Naive thymus-derived CD4-positive, alpha-beta T cell (primary cell): ENCODE data around the gene TAX1BP1. TPM values are rescaled to one million over a fixed set of nuclear protein-coding genes. Genes with fewer than 3 reads are reported as not detected.

Experiments
- ATAC-seq: fragments of 150-1000 bp; cut with Tn5 transposase; 2 replicates; pipeline ENCODE4 v1.10.0; 2021; ENCODE audit warnings: mild to moderate bottlenecking, moderate library complexity
- CTCF ChIA-PET: fragments of 350-600 bp; sonication (Branson Sonifier 250); formaldehyde crosslinking; loops from one replicate; lab custom pipeline; 2021; ENCODE audit warnings: antibody characterized with exemption; lab: Charles Lee
- POLR2A ChIA-PET: fragments of 350-600 bp; sonication (Branson Sonifier 250); formaldehyde crosslinking; loops from one replicate; lab custom pipeline; 2021; ENCODE audit warnings: antibody characterized with exemption, inconsistent platforms; lab: Charles Lee
- DNase-seq, 9 donors: peaks; one replicate each; pipeline versions ENCODE4 v3.0.0 to v3.0.0-alpha.2; 2020 to 2022; ENCODE audit warnings: mixed read lengths in 1 of 9
- H3K27ac ChIP-seq: one replicate; pipeline ENCODE4 v1.7.0; 2013; ENCODE audit warnings: mild to moderate bottlenecking, low read depth, low read length, moderate library complexity
- H3K27me3 ChIP-seq, 2 donors: one replicate each; pipeline ENCODE4 v1.7.0; 2013; ENCODE audit warnings: low read length in 2 of 2, mild to moderate bottlenecking in 2 of 2, moderate library complexity in 2 of 2; ENCODE audit not compliant: control insufficient read depth in 2 of 2, insufficient read depth in 2 of 2
- H3K36me3 ChIP-seq, 3 experiments: 1 replicate in 2 of 3; 2 replicates in 1 of 3; pipeline ENCODE4 v1.7.0; 2013; ENCODE audit warnings: low read length in 3 of 3, mild to moderate bottlenecking in 3 of 3, moderate library complexity in 1 of 3; ENCODE audit not compliant: insufficient read depth in 3 of 3, control insufficient read depth in 2 of 3
- H3K4me1 ChIP-seq, 2 donors: one replicate each; pipeline ENCODE4 v1.7.0; 2013; ENCODE audit warnings: low read length in 2 of 2, mild to moderate bottlenecking in 2 of 2, moderate library complexity in 1 of 2; ENCODE audit not compliant: control insufficient read depth in 2 of 2, insufficient read depth in 2 of 2
- H3K4me3 ChIP-seq: 2 replicates; pipeline ENCODE4 v1.7.0; 2013; ENCODE audit warnings: mild to moderate bottlenecking, low read length
- H3K9me3 ChIP-seq, 3 experiments: 1 replicate in 2 of 3; 2 replicates in 1 of 3; pipeline ENCODE4 v1.7.0; 2013; ENCODE audit warnings: low read length in 3 of 3; ENCODE audit not compliant: control insufficient read depth in 2 of 3
- H3K27ac Mint-ChIP-seq, 9 donors: one replicate each; pipeline ENCODE4 v1.8.0; 2020 to 2022; ENCODE audit warnings: mixed read lengths in 9 of 9, mild to moderate bottlenecking in 8 of 9, moderate library complexity in 5 of 9, inconsistent platforms in 2 of 9
- H3K27me3 Mint-ChIP-seq, 5 donors: one replicate each; pipeline ENCODE4 v1.8.0; 2021 to 2022; ENCODE audit warnings: mixed read lengths in 5 of 5, mild to moderate bottlenecking in 1 of 5
- H3K36me3 Mint-ChIP-seq, 5 donors: one replicate each; pipeline ENCODE4 v1.8.0; 2020 to 2022; ENCODE audit warnings: mixed read lengths in 5 of 5, mild to moderate bottlenecking in 3 of 5, inconsistent platforms in 1 of 5
- H3K4me1 Mint-ChIP-seq, 7 donors: one replicate each; pipeline ENCODE4 v1.8.0; 2020 to 2022; ENCODE audit warnings: mixed read lengths in 7 of 7, mild to moderate bottlenecking in 3 of 7, inconsistent platforms in 1 of 7
- H3K4me3 Mint-ChIP-seq, 10 donors: one replicate each; pipeline ENCODE4 v1.8.0; 2020 to 2022; ENCODE audit warnings: mild to moderate bottlenecking in 10 of 10, mixed read lengths in 10 of 10, moderate library complexity in 6 of 10, inconsistent platforms in 2 of 10
- H3K9me3 Mint-ChIP-seq, 11 donors: one replicate each; pipeline ENCODE4 v1.8.0; 2020 to 2022; ENCODE audit warnings: mixed read lengths in 11 of 11, mild to moderate bottlenecking in 4 of 11, inconsistent platforms in 1 of 11, moderate library complexity in 1 of 11
- intact Hi-C, 2 donors: fragments of 100-400 bp; cut with micrococcal nuclease; formaldehyde crosslinking; loops; one replicate each; pipeline ENCODE4 v1.15.1; 2023
- polyA plus RNA-seq, 2 donors: library from polyadenylated mRNA; unstranded; fragments of 300-500 nt; fragmentation: Illumina TruSeq; gene quantifications; one replicate each; pipeline ENCODE4 v1.2.3, GENCODE V29; 2021
- total RNA-seq, 6 experiments: library from RNA in 5 of 6; stranded (reverse) in 5 of 6; gene quantifications; 1 replicate in 5 of 6; 2 replicates in 1 of 6; pipeline ENCODE4 v1.2.3 and lab custom pipeline; 2021 to 2026

The TAX1BP1 gene
- total and polyA plus RNA-seq, 7 experiments from 2014 or later: 69.4 to 112 (median 109) TPM

GRCh38 chr7:27795977-27796376 is 56.0 kb downstream of the TAX1BP1 start:
- Mint-ChIP-seq H3K36me3 (peaks cover 8 to 46% (median 21%) of the 10 kb centered on the region in 5 donors), H3K4me1 (peaks cover 0 to 7% (median 0%) of the 10 kb centered on the region in 7 donors), H3K27me3 (no peaks in the 10 kb centered on the region), H3K9me3 (no peaks in the 10 kb centered on the region), H3K4me3 (no peak overlapping the region), H3K27ac (no peak overlapping the region)
- Histone ChIP-seq H3K4me1 (no peaks in the 10 kb centered on the region), H3K27ac (no peak overlapping the region), H3K36me3 (peaks cover 4 to 43% (median 23%) of the 10 kb centered on the region in 3 experiments), H3K4me3 (no peak overlapping the region), H3K27me3 (no peaks in the 10 kb centered on the region), H3K9me3 (no peaks in the 10 kb centered on the region)
- no peak for ATAC-seq
- CTCF ChIA-PET: interaction anchor here (1.2 kb wide), 1 partner anchor 225 kb away, joined by 3 read pairs; no protein-coding TSS in a partner anchor
- no peak for DNase-seq
- POLR2A ChIA-PET: no interaction called here
- intact Hi-C loops: no loop called here

- intact Hi-C loops: no loop called here
- no peaks in the 10 kb centered on the region for H3K27me3 Mint-ChIP-seq
- no peak for ATAC-seq
- peak overlapping the region in 1 of 9 donors; percentile 13 for H3K27ac Mint-ChIP-seq
- H3K36me3 ChIP-seq: peaks cover 4 to 38% (median 15%) of the 10 kb centered on the region in 3 experiments
- H3K27me3 ChIP-seq: no peaks in the 10 kb centered on the region
- H3K27ac ChIP-seq: no peak overlapping the region
- H3K4me3 ChIP-seq: no peak overlapping the region
- no peaks in the 10 kb centered on the region for H3K9me3 ChIP-seq
- H3K4me1 ChIP-seq: no peaks in the 10 kb centered on the region
- H3K4me1 Mint-ChIP-seq: peaks cover 0 to 19% (median 0%) of the 10 kb centered on the region in 7 donors
- no peak for DNase-seq
- POLR2A ChIA-PET: no interaction called here
- H3K36me3 Mint-ChIP-seq: peaks cover 12 to 46% (median 22%) of the 10 kb centered on the region in 5 donors
- H3K9me3 Mint-ChIP-seq: no peaks in the 10 kb centered on the region
- no peak overlapping the region for H3K4me3 Mint-ChIP-seq
- CTCF ChIA-PET: no interaction called here
Observed at GRCh38 chr7:27799212-27799611, 59.2 kb downstream of the TAX1BP1 start.

GRCh38 chr7:27802999-27803398 is 63.0 kb downstream of the TAX1BP1 start:
- no peaks in the 10 kb centered on the region for H3K27me3 Mint-ChIP-seq
- POLR2A ChIA-PET: no interaction called here
- DNase-seq (no peak), ATAC-seq (no peak)
- peaks cover 0 to 24% (median 5%) of the 10 kb centered on the region in 7 donors for H3K4me1 Mint-ChIP-seq
- H3K4me1 ChIP-seq: no peaks in the 10 kb centered on the region
- intact Hi-C loops: loop anchor here in 1 of 2 donors (2.0 kb wide), 1 partner anchor 14 kb away; no protein-coding TSS in a partner anchor
- no peaks in the 10 kb centered on the region for H3K9me3 Mint-ChIP-seq
- peaks cover 10 to 42% (median 18%) of the 10 kb centered on the region in 5 donors for H3K36me3 Mint-ChIP-seq
- H3K36me3 ChIP-seq: peaks cover 4 to 29% (median 8%) of the 10 kb centered on the region in 3 experiments
- no peak overlapping the region for H3K4me3 Mint-ChIP-seq
- H3K27me3 ChIP-seq: no peaks in the 10 kb centered on the region
- H3K9me3 ChIP-seq: no peaks in the 10 kb centered on the region
- H3K27ac ChIP-seq: no peak overlapping the region
- CTCF ChIA-PET: interaction anchor here (0.6 to 1.4 kb wide), 2 partner anchors 95 to 218 kb away, joined by 3 to 4 read pairs; no protein-coding TSS in a partner anchor
- no peak overlapping the region for H3K27ac Mint-ChIP-seq
- no peak overlapping the region for H3K4me3 ChIP-seq

DNA sequence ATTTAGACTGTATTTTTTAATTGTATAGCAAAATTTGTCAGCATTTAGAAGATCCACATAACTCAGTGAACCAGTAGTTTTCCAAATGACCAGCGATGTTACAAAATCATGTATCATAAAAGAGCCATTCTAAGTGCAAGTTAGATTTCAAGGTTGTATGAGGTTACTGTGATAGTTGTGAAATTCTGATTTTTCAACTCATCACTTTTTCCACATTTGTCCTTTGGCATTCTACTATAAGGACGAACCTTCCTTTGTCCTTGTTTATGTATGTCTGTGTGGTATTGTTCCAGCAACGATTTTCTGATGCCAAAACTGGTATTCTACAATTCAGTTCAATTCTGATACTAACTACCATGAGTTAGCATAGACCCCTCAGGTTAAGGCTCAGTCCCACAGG is 64.2 kb downstream of the TAX1BP1 start:
- Mint-ChIP-seq H3K4me1 (peaks cover 0 to 23% (median 3%) of the 10 kb centered on the region in 7 donors), H3K9me3 (no peaks in the 10 kb centered on the region), H3K4me3 (no peak overlapping the region), H3K36me3 (peaks cover 6 to 45% (median 16%) of the 10 kb centered on the region in 5 donors), H3K27me3 (no peaks in the 10 kb centered on the region), H3K27ac (no peak overlapping the region)
- CTCF ChIA-PET: no interaction called here
- H3K36me3 ChIP-seq: peaks cover 2 to 27% (median 8%) of the 10 kb centered on the region in 3 experiments
- intact Hi-C loops: no loop called here
- no peak overlapping the region for H3K4me3 ChIP-seq
- no peaks in the 10 kb centered on the region for H3K27me3 ChIP-seq
- ATAC-seq (no peak), DNase-seq (no peak)
- no peaks in the 10 kb centered on the region for H3K4me1 ChIP-seq
- H3K9me3 ChIP-seq: no peaks in the 10 kb centered on the region
- no peak overlapping the region for H3K27ac ChIP-seq
- POLR2A ChIA-PET: no interaction called here

GRCh38 chr7:27808626-27809025 is 68.7 kb downstream of the TAX1BP1 start:
- Mint-ChIP-seq H3K4me3 (no peak overlapping the region), H3K4me1 (peaks cover 0 to 24% (median 10%) of the 10 kb centered on the region in 7 donors), H3K27me3 (no peaks in the 10 kb centered on the region), H3K36me3 (peaks cover 0 to 49% (median 22%) of the 10 kb centered on the region in 5 donors), H3K27ac (no peak overlapping the region), H3K9me3 (no peaks in the 10 kb centered on the region)
- Histone ChIP-seq H3K4me1 (no peaks in the 10 kb centered on the region), H3K36me3 (peaks cover 0 to 20% (median 0%) of the 10 kb centered on the region in 3 experiments), H3K27ac (no peak overlapping the region), H3K4me3 (no peak overlapping the region), H3K9me3 (no peaks in the 10 kb centered on the region), H3K27me3 (no peaks in the 10 kb centered on the region)
- ChIA-PET CTCF (no interaction called here), POLR2A (no interaction called here)
- ATAC-seq (no peak), DNase-seq (no peak)
- intact Hi-C loops: loop anchor here in 1 of 2 donors (5.0 kb wide), 1 partner anchor 51 kb away; no protein-coding TSS in a partner anchor

DNA sequence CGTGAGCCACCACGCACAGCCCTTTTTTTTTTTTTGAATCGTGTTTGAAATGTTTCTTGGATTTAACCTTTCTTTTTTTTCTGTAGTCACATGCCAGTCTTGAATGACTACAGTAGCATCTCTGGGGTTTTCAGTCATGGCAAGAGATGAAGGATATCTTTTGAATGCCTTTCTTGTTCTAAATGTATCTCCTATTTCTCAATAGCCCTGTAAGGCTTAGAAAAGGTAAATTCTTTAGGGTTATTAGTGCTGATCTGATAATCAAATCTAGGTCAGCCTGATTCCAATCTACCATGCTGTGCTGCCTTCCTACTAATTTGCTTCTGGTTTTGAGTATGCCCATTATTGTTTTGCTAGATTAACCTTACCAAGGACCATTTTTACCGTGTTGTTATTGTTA is 70.2 kb downstream of the TAX1BP1 start:
- Histone ChIP-seq H3K4me1 (no peaks in the 10 kb centered on the region), H3K27ac (no peak overlapping the region), H3K4me3 (no peak overlapping the region), H3K9me3 (no peaks in the 10 kb centered on the region), H3K36me3 (peaks cover 0 to 14% (median 0%) of the 10 kb centered on the region in 3 experiments), H3K27me3 (no peaks in the 10 kb centered on the region)
- Mint-ChIP-seq H3K27ac (peak overlapping the region in 4 of 9 donors; percentile 4 to 36 (median 30)), H3K9me3 (no peaks in the 10 kb centered on the region), H3K4me3 (no peak overlapping the region), H3K4me1 (peaks cover 0 to 24% (median 8%) of the 10 kb centered on the region in 7 donors), H3K27me3 (no peaks in the 10 kb centered on the region), H3K36me3 (peaks cover 0 to 45% (median 18%) of the 10 kb centered on the region in 5 donors)
- ChIA-PET POLR2A (interaction anchor here (0.6 kb wide), 1 partner anchor 19 kb away, joined by 3 read pairs; no protein-coding TSS in a partner anchor), CTCF (no interaction called here)
- ATAC-seq: no peak
- intact Hi-C loops: no loop called here
- no peak for DNase-seq

DNA sequence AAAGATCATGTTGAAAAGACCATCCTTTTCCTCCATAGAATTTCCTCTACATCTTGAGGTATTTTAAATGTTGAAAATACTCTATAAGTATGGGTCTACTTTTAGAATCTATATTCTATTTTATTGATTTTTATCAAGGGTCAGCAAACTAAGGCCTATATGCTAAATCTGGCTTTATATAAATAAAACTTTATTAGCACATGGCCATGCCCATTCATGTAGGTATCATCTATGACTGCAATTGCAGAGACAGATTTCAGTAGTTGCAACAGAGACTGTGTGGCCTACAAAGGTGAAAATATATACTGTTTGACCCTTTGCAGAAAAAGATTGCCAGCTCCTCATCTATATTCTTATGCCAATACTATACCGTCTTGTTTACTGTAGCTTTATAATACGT is 72.7 kb downstream of the TAX1BP1 start:
- Histone ChIP-seq H3K36me3 (peaks cover 2 to 29% (median 4%) of the 10 kb centered on the region in 3 experiments), H3K4me3 (no peak overlapping the region), H3K9me3 (no peaks in the 10 kb centered on the region), H3K27ac (no peak overlapping the region), H3K27me3 (no peaks in the 10 kb centered on the region), H3K4me1 (no peaks in the 10 kb centered on the region)
- ChIA-PET CTCF (interaction anchor here (0.6 to 0.8 kb wide), 5 partner anchors 34 to 937 kb away, joined by 3 to 4 read pairs (median 3); no protein-coding TSS in a partner anchor), POLR2A (no interaction called here)
- ATAC-seq: no peak
- H3K36me3 Mint-ChIP-seq: peaks cover 0 to 48% (median 18%) of the 10 kb centered on the region in 5 donors
- no peak for DNase-seq
- no peak overlapping the region for H3K27ac Mint-ChIP-seq
- no peak overlapping the region for H3K4me3 Mint-ChIP-seq
- H3K9me3 Mint-ChIP-seq: no peaks in the 10 kb centered on the region
- H3K27me3 Mint-ChIP-seq: no peaks in the 10 kb centered on the region
- intact Hi-C loops: no loop called here
- peaks cover 0 to 19% (median 7%) of the 10 kb centered on the region in 7 donors for H3K4me1 Mint-ChIP-seq
